Choroid plexus epithelial cell (primary cell): ENCODE results near the gene ATG7.

Experiments
- DNase-seq: peaks from one replicate; pipeline ENCODE4 v3.0.0-alpha.2; 2010; ENCODE audit warnings: low read depth
- H3K4me3 ChIP-seq: 2 replicates; pipeline ENCODE4 v1.5.1; 2011; ENCODE audit warnings: low read depth, mild to moderate bottlenecking, control low read depth, low read length, moderate library complexity
- CTCF ChIP-seq: conservative IDR thresholded peaks from 2 replicates; pipeline ENCODE4 v1.5.1; 2011; ENCODE audit warnings: low read depth, mild to moderate bottlenecking, control low read depth, inconsistent platforms, low read length, moderate library complexity

The ATG7 gene

DNA sequence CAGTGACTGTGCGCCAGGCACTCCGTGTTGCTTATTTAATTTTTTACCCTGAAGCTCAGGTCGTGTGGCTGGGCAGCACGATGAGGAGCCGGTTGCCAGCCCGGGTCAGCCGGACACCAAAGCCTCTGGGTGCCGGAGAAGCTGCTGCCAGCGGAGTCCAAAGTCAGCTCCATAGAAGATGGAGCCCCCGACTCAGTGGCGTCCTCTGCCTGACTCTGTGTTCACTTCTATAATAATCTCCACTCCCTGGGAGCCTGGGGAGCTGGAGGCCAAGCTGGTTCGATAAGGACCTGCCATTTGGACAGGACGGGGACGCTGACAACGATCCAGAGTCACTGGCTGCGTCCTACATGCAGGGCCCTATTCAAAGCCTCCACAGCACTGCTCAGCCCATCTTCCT, 292.9 kb downstream of the ATG7 start:
- DNase-seq, result no peak
- H3K4me3 ChIP-seq, result no peak overlapping the region
- no peak for TF ChIP-seq CTCF

DNA sequence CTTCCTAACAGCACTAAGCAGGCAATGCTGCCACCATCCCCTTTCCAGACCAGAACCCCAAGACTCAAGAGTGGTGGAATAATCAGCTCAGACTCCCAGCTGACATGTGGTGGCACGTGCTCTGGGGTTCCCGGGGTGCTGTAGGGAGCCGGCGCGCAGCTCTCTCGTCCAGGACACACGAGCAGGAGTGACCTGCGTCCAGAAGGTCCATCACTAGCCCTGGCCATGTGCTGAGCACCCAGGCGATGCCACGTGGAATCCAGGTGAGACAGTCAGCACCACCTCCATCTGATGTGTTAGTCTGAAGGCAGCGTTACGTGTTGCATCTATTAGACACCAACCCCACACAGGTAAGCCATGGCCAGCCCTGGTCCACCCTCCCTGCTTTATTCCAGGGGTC, 293.3 kb downstream of the ATG7 start:
- no peak for DNase-seq
- H3K4me3 ChIP-seq, result no peak overlapping the region
- TF ChIP-seq CTCF, result no peak

DNA sequence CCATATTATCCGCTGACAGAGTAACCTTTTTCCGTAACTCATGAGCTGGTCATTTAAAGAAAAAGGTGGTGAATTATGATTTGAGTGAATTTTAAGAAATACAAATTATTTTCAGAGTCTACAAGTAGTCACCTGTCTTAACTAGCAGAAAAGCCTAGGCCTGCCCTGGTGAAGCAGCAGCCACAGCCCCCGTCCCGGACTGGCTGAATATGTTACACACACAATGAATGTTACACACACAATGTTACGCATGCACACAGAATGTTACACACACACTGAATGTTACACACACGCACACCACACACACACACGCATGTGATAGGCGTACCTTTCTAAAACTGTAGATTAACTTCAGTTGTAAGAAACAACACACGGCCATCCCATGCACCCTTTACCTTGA, 293.7 kb downstream of the ATG7 start:
- no peak for TF ChIP-seq CTCF
- no peak for DNase-seq
- no peak overlapping the region for H3K4me3 ChIP-seq

GRCh38 chr3:11566478-11566877, 294.3 kb downstream of the ATG7 start:
- no peak for TF ChIP-seq CTCF
- DNase-seq, result no peak
- no peak overlapping the region for H3K4me3 ChIP-seq

DNA sequence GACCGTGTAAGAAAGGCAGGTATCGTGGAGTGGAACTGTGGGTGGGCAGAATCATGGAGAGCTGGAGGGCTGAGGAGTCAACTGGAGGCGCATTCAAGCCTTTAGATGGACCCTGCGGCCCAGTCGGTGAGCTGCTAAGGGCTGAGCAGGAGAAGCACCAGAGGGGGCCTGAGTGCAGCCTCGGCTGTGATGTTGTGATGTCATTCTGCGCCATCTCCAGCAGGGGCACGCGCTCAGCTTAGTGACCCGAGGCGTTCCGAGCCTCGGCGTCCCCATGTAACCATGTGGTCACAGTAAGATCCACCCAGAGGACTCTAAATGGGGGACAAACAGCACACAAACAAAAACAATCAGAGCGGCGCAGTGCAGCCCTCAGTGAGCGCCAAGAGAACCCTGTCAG, 294.7 kb downstream of the ATG7 start:
- H3K4me3 ChIP-seq, result no peak overlapping the region
- TF ChIP-seq CTCF, result peak; percentile 19
- no peak for DNase-seq

DNA sequence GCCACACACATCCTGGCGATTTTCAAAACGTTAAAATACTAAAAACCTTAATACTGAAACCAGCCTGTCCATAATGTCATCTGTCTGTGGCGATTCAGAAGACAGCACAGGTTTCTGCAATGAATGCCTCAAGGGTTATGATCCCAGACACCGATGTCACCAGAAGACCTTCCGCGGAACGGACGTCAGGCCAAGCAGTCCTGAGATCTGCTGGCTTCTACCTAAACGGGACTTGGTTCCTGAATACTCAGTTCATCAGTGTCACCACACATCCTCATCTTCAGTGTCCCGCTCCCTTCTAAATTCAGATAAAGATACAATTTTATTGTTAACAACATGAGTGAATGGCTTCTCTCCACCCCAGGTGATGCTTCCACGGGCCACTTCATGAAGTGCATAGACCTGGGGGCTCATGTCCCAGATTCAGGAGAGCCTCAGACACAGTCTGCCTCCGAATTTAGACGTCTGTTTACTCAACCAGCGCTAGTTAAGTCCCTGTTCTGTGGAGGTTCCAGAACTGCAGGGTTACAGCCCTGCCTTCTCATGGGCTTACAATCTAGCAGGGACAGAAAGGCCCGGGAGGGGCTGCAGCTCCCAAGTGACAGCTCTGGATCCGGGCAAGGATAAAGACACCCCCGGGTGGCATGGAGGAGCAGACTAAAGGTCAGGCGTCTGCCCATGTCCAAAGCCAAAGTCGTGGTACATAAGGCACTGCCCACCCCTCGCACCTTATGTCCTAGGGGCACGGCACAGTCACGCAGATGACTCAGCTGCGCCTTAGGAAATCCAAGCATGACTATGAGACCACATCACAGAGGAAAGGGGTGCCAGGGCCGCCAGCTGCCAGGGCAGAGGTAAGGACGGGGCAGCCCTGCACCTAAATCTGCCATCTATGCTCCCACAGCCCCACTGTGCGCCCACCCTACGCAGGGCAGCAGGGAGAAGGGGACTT, 295.6 kb downstream of the ATG7 start:
- no peak for TF ChIP-seq CTCF
- H3K4me3 ChIP-seq, result peak overlapping the region; percentile 40
- DNase-seq, result peak; percentile 71

GRCh38 chr3:11568503-11569155, 296.4 kb downstream of the ATG7 start:
- no peak for TF ChIP-seq CTCF
- peak overlapping the region; percentile 40 for H3K4me3 ChIP-seq
- peak; percentile 87 for DNase-seq
